Peyer's patch (tissue), 4 donors: Measurements from ENCODE around the gene TSG101.

ENCODE experiments used
- POLR2A ChIP-seq, 2 donors: fragments of 450-650 bp; IDR thresholded peaks; one replicate each; pipeline ENCODE4 v1.5.1; 2017; ENCODE audit warnings: antibody characterized with exemption in 2 of 2, mild to moderate bottlenecking in 2 of 2, moderate library complexity in 2 of 2
- TF ChIP-seq, protein P1 (sequence below), 6 experiments: fragments of 450-650 bp in 4 of 6; fragments of 200-600 bp in 2 of 6; sonication (generic) in 1 of 6; IDR thresholded peaks; one replicate each; pipeline ENCODE4 v1.5.1; 2017 to 2019; ENCODE audit warnings: antibody characterized with exemption in 6 of 6, mild to moderate bottlenecking in 3 of 6, moderate library complexity in 1 of 6

DNA sequence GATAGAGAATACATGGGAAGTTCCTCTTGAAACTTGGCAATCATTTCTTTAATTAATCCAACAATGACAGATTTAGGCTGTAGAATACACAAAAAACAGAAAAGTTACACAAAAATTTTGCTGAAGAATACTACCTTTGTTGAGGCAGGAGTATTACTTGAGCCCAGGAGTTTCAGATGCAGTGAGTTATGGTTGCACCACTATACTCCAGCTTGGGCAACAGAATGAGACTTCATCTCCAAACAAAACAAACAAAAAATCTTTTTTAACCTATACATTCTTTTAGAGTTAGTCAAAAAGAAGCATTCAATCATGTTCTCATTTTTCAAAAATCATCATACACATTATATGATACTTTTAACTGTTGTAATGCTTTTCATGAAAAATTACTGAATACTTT lies 39.7 kb upstream of the TSG101 start:
- TF ChIP-seq, protein P1, sequence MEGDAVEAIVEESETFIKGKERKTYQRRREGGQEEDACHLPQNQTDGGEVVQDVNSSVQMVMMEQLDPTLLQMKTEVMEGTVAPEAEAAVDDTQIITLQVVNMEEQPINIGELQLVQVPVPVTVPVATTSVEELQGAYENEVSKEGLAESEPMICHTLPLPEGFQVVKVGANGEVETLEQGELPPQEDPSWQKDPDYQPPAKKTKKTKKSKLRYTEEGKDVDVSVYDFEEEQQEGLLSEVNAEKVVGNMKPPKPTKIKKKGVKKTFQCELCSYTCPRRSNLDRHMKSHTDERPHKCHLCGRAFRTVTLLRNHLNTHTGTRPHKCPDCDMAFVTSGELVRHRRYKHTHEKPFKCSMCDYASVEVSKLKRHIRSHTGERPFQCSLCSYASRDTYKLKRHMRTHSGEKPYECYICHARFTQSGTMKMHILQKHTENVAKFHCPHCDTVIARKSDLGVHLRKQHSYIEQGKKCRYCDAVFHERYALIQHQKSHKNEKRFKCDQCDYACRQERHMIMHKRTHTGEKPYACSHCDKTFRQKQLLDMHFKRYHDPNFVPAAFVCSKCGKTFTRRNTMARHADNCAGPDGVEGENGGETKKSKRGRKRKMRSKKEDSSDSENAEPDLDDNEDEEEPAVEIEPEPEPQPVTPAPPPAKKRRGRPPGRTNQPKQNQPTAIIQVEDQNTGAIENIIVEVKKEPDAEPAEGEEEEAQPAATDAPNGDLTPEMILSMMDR (IDR thresholded peaks at IDR 0.05): no peak
- no peak for TF ChIP-seq POLR2A (IDR thresholded peaks at IDR 0.05)
